ENCODE results near the gene ZBTB20.

The ZBTB20 gene

GRCh38 chr3:114290911-114291901 is 855.9 kb downstream of the ZBTB20 start:
- peak; percentile 61 for DNase-seq (ENCODE audit: low read depth)

GRCh38 chr3:114286266-114286665 is 860.8 kb downstream of the ZBTB20 start:
- DNase-seq (ENCODE audit: low read depth): no peak

GRCh38 chr3:114285648-114286230 is 861.3 kb downstream of the ZBTB20 start:
- no peak for DNase-seq (ENCODE audit: low read depth)

- no peak for DNase-seq (ENCODE audit: low read depth)
Measured at GRCh38 chr3:114284644-114285043, 862.4 kb downstream of the ZBTB20 start.

All from CMK (cell line).